Endothelial cell of hepatic sinusoid (primary cell): Measurements from ENCODE around the gene ADIPOR2.
"Not testable (repeated sequence)": the region's sequence is repeated elsewhere in the genome, so short reads cannot be mapped to it uniquely, and the experiment has no call there.

Experiments
- in situ Hi-C: cut with HindIII; loops from 2 replicates; pipeline ENCODE4 v1.10.0; 2017; ENCODE audit warnings: low sequenced_read_pairs

Gene ADIPOR2

GRCh38 chr12:1697271-1697670, 6.4 kb downstream of the ADIPOR2 start:
- in situ Hi-C loops: no loop called here

GRCh38 chr12:1698720-1699119, 7.8 kb downstream of the ADIPOR2 start:
- in situ Hi-C loops: no loop called here

- in situ Hi-C loops: no loop called here
Observed at GRCh38 chr12:1702713-1703112, 11.8 kb downstream of the ADIPOR2 start.

GRCh38 chr12:1703771-1704722, 13.2 kb downstream of the ADIPOR2 start:
- in situ Hi-C loops: no loop called here

- in situ Hi-C loops: no loop called here
Observed at GRCh38 chr12:1705774-1706631, 15.1 kb downstream of the ADIPOR2 start.

GRCh38 chr12:1706632-1706980, 15.7 kb downstream of the ADIPOR2 start:
- in situ Hi-C loops: no loop called here

GRCh38 chr12:1707051-1707450, 16.2 kb downstream of the ADIPOR2 start:
- in situ Hi-C loops: no loop called here

GRCh38 chr12:1709968-1710367, 19.1 kb downstream of the ADIPOR2 start:
- in situ Hi-C loops: not testable (repeated sequence)

GRCh38 chr12:1710870-1711269, 20.0 kb downstream of the ADIPOR2 start:
- in situ Hi-C loops: not testable (repeated sequence)

GRCh38 chr12:1711536-1712211, 20.8 kb downstream of the ADIPOR2 start:
- in situ Hi-C loops: not testable (repeated sequence)

GRCh38 chr12:1712305-1712704, 21.4 kb downstream of the ADIPOR2 start:
- in situ Hi-C loops: not testable (repeated sequence)

- in situ Hi-C loops: not testable (repeated sequence)
Observed at GRCh38 chr12:1712852-1713251, 22.0 kb downstream of the ADIPOR2 start.

GRCh38 chr12:1713783-1714348, 23.0 kb downstream of the ADIPOR2 start:
- in situ Hi-C loops: not testable (repeated sequence)

- in situ Hi-C loops: not testable (repeated sequence)
Observed at GRCh38 chr12:1715459-1715858, 24.6 kb downstream of the ADIPOR2 start.

GRCh38 chr12:1716215-1716862, 25.5 kb downstream of the ADIPOR2 start:
- in situ Hi-C loops: no loop called here

GRCh38 chr12:1716911-1717310, 26.0 kb downstream of the ADIPOR2 start:
- in situ Hi-C loops: no loop called here

- in situ Hi-C loops: no loop called here
Observed at GRCh38 chr12:1719139-1719538, 28.3 kb downstream of the ADIPOR2 start.

GRCh38 chr12:1720494-1720893, 29.6 kb downstream of the ADIPOR2 start:
- in situ Hi-C loops: no loop called here

GRCh38 chr12:1723721-1724120, 32.9 kb downstream of the ADIPOR2 start:
- in situ Hi-C loops: no loop called here

- in situ Hi-C loops: no loop called here
Observed at GRCh38 chr12:1724250-1724649, 33.4 kb downstream of the ADIPOR2 start.
